Liver (tissue), 9 donors: Measurements from ENCODE around the gene TOMM22. TPM values are rescaled to one million over a fixed set of nuclear protein-coding genes. Genes with fewer than 3 reads are reported as not detected.

Experiments
- DNase-seq: peaks from one replicate; pipeline ENCODE4 v3.0.0-alpha.2; 2017; ENCODE audit warnings: low spot score
- H3K27ac ChIP-seq, 2 donors: one replicate each; pipeline ENCODE4 v1.7.0; 2013; ENCODE audit warnings: inconsistent platforms in 2 of 2, low read length in 2 of 2, control low read depth in 1 of 2, low read depth in 1 of 2, mild to moderate bottlenecking in 1 of 2
- H3K27me3 ChIP-seq, 4 donors: one replicate each; pipeline versions ENCODE4 v1.6.1 to v1.7.0; 2013; ENCODE audit warnings: low read length in 3 of 4, inconsistent platforms in 1 of 4, mild to moderate bottlenecking in 1 of 4, moderate library complexity in 1 of 4; ENCODE audit not compliant: control insufficient read depth in 4 of 4, insufficient read depth in 4 of 4
- H3K36me3 ChIP-seq, 4 donors: one replicate each; pipeline versions ENCODE4 v1.6.1 to v1.7.0; 2013; ENCODE audit warnings: low read length in 3 of 4, mild to moderate bottlenecking in 3 of 4, low read depth in 1 of 4, moderate library complexity in 1 of 4; ENCODE audit not compliant: control insufficient read depth in 4 of 4, insufficient read depth in 3 of 4
- H3K4me1 ChIP-seq, 4 donors: one replicate each; pipeline versions ENCODE4 v1.6.1 to v1.7.0; 2013; ENCODE audit warnings: low read length in 3 of 4, mild to moderate bottlenecking in 3 of 4, moderate library complexity in 1 of 4; ENCODE audit not compliant: control insufficient read depth in 4 of 4, insufficient read depth in 4 of 4
- H3K4me3 ChIP-seq, 3 donors: one replicate each; pipeline versions ENCODE4 v1.6.1 to v1.7.0; 2013; ENCODE audit warnings: low read length in 3 of 3, control low read depth in 1 of 3, low read depth in 1 of 3, mild to moderate bottlenecking in 1 of 3
- H3K9ac ChIP-seq, 2 donors: one replicate each; pipeline ENCODE4 v1.7.0; 2013; ENCODE audit warnings: low read length in 2 of 2, mild to moderate bottlenecking in 2 of 2, moderate library complexity in 2 of 2, control low read depth in 1 of 2, low read depth in 1 of 2
- H3K9me3 ChIP-seq, 4 donors: one replicate each; pipeline versions ENCODE4 v1.6.1 to v1.7.0; 2013; ENCODE audit warnings: low read length in 3 of 4; ENCODE audit not compliant: control insufficient read depth in 4 of 4
- CTCF ChIP-seq: fragments of 150-350 bp; IDR thresholded peaks from 2 replicates; pipeline ENCODE4 v1.5.1; 2017; ENCODE audit warnings: improper control_type of control experiment, low read depth, low read length; ENCODE audit not compliant: missing input control
- EGR1 ChIP-seq, 2 donors: IDR thresholded peaks; 2 replicates each; pipeline ENCODE4 v1.6.1; 2016 to 2018; ENCODE audit warnings: antibody characterized with exemption in 2 of 2, low read depth in 2 of 2
- FOXA1 ChIP-seq: IDR thresholded peaks from 2 replicates; pipeline ENCODE4 v1.6.1; 2016; ENCODE audit warnings: antibody characterized with exemption
- FOXA2 ChIP-seq: IDR thresholded peaks from 2 replicates; pipeline ENCODE4 v1.6.1; 2016; ENCODE audit warnings: antibody characterized with exemption
- GABPA ChIP-seq, 2 donors: IDR thresholded peaks in 1 of 2; conservative IDR thresholded peaks in 1 of 2; 2 replicates each; pipeline ENCODE4 v1.6.1; 2016; ENCODE audit warnings: antibody characterized with exemption in 2 of 2, mild to moderate bottlenecking in 1 of 2, moderate library complexity in 1 of 2
- HNF4A ChIP-seq, 2 donors: conservative IDR thresholded peaks; 2 replicates each; pipeline ENCODE4 v1.6.1; 2016; ENCODE audit warnings: antibody characterized with exemption in 2 of 2, mild to moderate bottlenecking in 2 of 2
- HNF4G ChIP-seq: IDR thresholded peaks from 2 replicates; pipeline ENCODE4 v1.6.1; 2016; ENCODE audit warnings: antibody characterized with exemption
- JUND ChIP-seq, 2 donors: IDR thresholded peaks; 2 replicates each; pipeline ENCODE4 v1.6.1; 2016; ENCODE audit warnings: antibody characterized with exemption in 2 of 2
- NR2F2 ChIP-seq: IDR thresholded peaks from 2 replicates; pipeline ENCODE4 v1.6.1; 2016; ENCODE audit warnings: antibody characterized with exemption
- RAD21 ChIP-seq, 2 donors: IDR thresholded peaks; 2 replicates each; pipeline ENCODE4 v1.6.1; 2016; ENCODE audit warnings: antibody characterized with exemption in 2 of 2, mild to moderate bottlenecking in 2 of 2
- RXRA ChIP-seq, 2 donors: IDR thresholded peaks; 2 replicates each; pipeline ENCODE4 v1.6.1; 2017 to 2018; ENCODE audit warnings: antibody characterized with exemption in 2 of 2, mild to moderate bottlenecking in 1 of 2
- SP1 ChIP-seq: IDR thresholded peaks from 2 replicates; pipeline ENCODE4 v1.6.1; 2018; ENCODE audit warnings: antibody characterized with exemption, mild to moderate bottlenecking
- TAF1 ChIP-seq: conservative IDR thresholded peaks from 2 replicates; pipeline ENCODE4 v1.6.1; 2016; ENCODE audit warnings: antibody characterized with exemption, mild to moderate bottlenecking
- YY1 ChIP-seq: IDR thresholded peaks from 2 replicates; pipeline ENCODE4 v1.6.1; 2016; ENCODE audit warnings: antibody characterized with exemption, mild to moderate bottlenecking
- ZBTB33 ChIP-seq: IDR thresholded peaks from 2 replicates; pipeline ENCODE4 v1.6.1; 2016; ENCODE audit warnings: antibody characterized with exemption
- polyA plus RNA-seq, 2 donors: library from polyadenylated mRNA; stranded (reverse) in 1 of 2; unstranded in 1 of 2; fragments of 200-250 nt in 1 of 2; fragments of >200 nt in 1 of 2; fragmentation: Nextera tagmentation in 1 of 2; extraction: Ambion mirVana in 1 of 2; gene quantifications; one replicate each; pipeline versions ENCODE4 v1.2.1 to v1.2.3, GENCODE V29; 2013 to 2015
- total RNA-seq, 2 donors: library from RNA; depleted of rRNA; stranded (reverse); fragments of >200 nt; gene quantifications; one replicate each; pipeline ENCODE4 v1.2.3, GENCODE V29; 2014
- TF ChIP-seq, protein P1 (sequence below): IDR thresholded peaks from 2 replicates; pipeline ENCODE4 v1.6.1; 2016; ENCODE audit warnings: antibody characterized with exemption, mild to moderate bottlenecking
- TF ChIP-seq, protein P2 (sequence below): IDR thresholded peaks from 2 replicates; pipeline ENCODE4 v1.6.1; 2016; ENCODE audit warnings: antibody characterized with exemption
- TF ChIP-seq, protein P3 (sequence below): IDR thresholded peaks from 2 replicates; pipeline ENCODE4 v1.6.1; 2016; ENCODE audit warnings: antibody characterized with exemption
- donor health status: healthy.
- donor health status: healthy.
- donor health status: healthy.
- donor health status: healthy.
- donor health status: healthy.

Gene TOMM22
- total and polyA plus RNA-seq, 4 donors, result 20.2 to 44.3 (median 21.3) TPM

- Histone ChIP-seq H3K4me3 (no peak overlapping the region), H3K27me3 (no peaks in the 10 kb centered on the region), H3K9me3 (no peaks in the 10 kb centered on the region), H3K9ac (no peak overlapping the region), H3K27ac (no peak overlapping the region), H3K4me1 (peaks cover 5 to 16% (median 8%) of the 10 kb centered on the region in 4 donors), H3K36me3 (no peaks in the 10 kb centered on the region)
- no peak for DNase-seq
- no peak for TF ChIP-seq FOXA1
- no peak for TF ChIP-seq ZBTB33
- TF ChIP-seq HNF4G, result no peak
- no peak for TF ChIP-seq GABPA (IDR thresholded peaks at IDR 0.05 in 1 of 2, conservative IDR thresholded peaks at IDR 0.05 in 1 of 2)
- TF ChIP-seq, protein P1, sequence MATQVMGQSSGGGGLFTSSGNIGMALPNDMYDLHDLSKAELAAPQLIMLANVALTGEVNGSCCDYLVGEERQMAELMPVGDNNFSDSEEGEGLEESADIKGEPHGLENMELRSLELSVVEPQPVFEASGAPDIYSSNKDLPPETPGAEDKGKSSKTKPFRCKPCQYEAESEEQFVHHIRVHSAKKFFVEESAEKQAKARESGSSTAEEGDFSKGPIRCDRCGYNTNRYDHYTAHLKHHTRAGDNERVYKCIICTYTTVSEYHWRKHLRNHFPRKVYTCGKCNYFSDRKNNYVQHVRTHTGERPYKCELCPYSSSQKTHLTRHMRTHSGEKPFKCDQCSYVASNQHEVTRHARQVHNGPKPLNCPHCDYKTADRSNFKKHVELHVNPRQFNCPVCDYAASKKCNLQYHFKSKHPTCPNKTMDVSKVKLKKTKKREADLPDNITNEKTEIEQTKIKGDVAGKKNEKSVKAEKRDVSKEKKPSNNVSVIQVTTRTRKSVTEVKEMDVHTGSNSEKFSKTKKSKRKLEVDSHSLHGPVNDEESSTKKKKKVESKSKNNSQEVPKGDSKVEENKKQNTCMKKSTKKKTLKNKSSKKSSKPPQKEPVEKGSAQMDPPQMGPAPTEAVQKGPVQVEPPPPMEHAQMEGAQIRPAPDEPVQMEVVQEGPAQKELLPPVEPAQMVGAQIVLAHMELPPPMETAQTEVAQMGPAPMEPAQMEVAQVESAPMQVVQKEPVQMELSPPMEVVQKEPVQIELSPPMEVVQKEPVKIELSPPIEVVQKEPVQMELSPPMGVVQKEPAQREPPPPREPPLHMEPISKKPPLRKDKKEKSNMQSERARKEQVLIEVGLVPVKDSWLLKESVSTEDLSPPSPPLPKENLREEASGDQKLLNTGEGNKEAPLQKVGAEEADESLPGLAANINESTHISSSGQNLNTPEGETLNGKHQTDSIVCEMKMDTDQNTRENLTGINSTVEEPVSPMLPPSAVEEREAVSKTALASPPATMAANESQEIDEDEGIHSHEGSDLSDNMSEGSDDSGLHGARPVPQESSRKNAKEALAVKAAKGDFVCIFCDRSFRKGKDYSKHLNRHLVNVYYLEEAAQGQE, result no peak
- TF ChIP-seq RXRA (IDR thresholded peaks at IDR 0.05), result no peak
- no peak for TF ChIP-seq RAD21 (IDR thresholded peaks at IDR 0.05)
- TF ChIP-seq, protein P2, sequence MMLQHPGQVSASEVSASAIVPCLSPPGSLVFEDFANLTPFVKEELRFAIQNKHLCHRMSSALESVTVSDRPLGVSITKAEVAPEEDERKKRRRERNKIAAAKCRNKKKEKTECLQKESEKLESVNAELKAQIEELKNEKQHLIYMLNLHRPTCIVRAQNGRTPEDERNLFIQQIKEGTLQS, result no peak
- no peak for TF ChIP-seq HNF4A (conservative IDR thresholded peaks at IDR 0.05)
- TF ChIP-seq SP1, result no peak
- TF ChIP-seq, protein P3, sequence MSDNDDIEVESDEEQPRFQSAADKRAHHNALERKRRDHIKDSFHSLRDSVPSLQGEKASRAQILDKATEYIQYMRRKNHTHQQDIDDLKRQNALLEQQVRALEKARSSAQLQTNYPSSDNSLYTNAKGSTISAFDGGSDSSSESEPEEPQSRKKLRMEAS, result no peak
- TF ChIP-seq TAF1, result no peak
- TF ChIP-seq JUND (IDR thresholded peaks at IDR 0.05), result no peak
- TF ChIP-seq NR2F2, result no peak
- TF ChIP-seq YY1, result no peak
- TF ChIP-seq CTCF, result no peak
- no peak for TF ChIP-seq FOXA2
- TF ChIP-seq EGR1 (IDR thresholded peaks at IDR 0.05; ENCODE audit: low read depth in 2 of 2), result no peak
Measured at GRCh38 chr22:38652859-38653258, 28.9 kb upstream of the TOMM22 start.
